Adrenal gland (tissue), 12 donors: ENCODE results near the gene TMC2. TPM values are rescaled to one million over a fixed set of nuclear protein-coding genes. Genes with fewer than 3 reads are reported as not detected.

Experiments
- DNase-seq, 7 donors: peaks; one replicate each; pipeline ENCODE4 v3.0.0-alpha.2; 2019 to 2020
- H3K27ac ChIP-seq, 5 donors: fragments of 200-600 bp; sonication (generic) in 4 of 5; 1 replicate in 3 of 5; 2 replicates in 2 of 5; pipeline versions ENCODE4 v1.5.1 to v1.8.0; 2016 to 2020; ENCODE audit warnings: mild to moderate bottlenecking in 1 of 5
- H3K27me3 ChIP-seq: fragments of 200-600 bp; 2 replicates; pipeline ENCODE4 v1.8.0; 2021
- H3K36me3 ChIP-seq, 2 donors: fragments of 200-600 bp; replicated peaks in 1 of 2; 1 replicate in 1 of 2; 2 replicates in 1 of 2; pipeline versions ENCODE4 v1.5.1 to v1.8.0; 2018 to 2022
- H3K4me1 ChIP-seq, 2 donors: fragments of 200-600 bp; replicated peaks in 1 of 2; 1 replicate in 1 of 2; 2 replicates in 1 of 2; pipeline versions ENCODE4 v1.5.1 to v1.8.0; 2018 to 2021
- H3K4me3 ChIP-seq, 4 donors: fragments of 200-600 bp; sonication (generic) in 3 of 4; one replicate each; pipeline ENCODE4 v1.5.1; 2016 to 2018
- H3K9me3 ChIP-seq, 3 donors: fragments of 200-600 bp; sonication (generic) in 1 of 3; replicated peaks in 1 of 3; 1 replicate in 2 of 3; 2 replicates in 1 of 3; pipeline versions ENCODE4 v1.5.1 to v1.8.0; 2016 to 2021
- POLR2A ChIP-seq, 2 donors: fragments of 450-650 bp; IDR thresholded peaks; one replicate each; pipeline ENCODE4 v1.6.1; 2017; ENCODE audit warnings: antibody characterized with exemption in 2 of 2, mild to moderate bottlenecking in 2 of 2, moderate library complexity in 1 of 2
- WGBS, 4 donors: extraction: QIAGEN DNeasy Blood & Tissue Kit in 2 of 4; methylation state at CpG; one replicate each; pipeline versions ENCODE4 v1.1.5 to v1.1.7; 2013 to 2017; 5-methylcytosine and 5-hydroxymethylcytosine counted together
- intact Hi-C, 2 donors: fragments of 100-400 bp; cut with DNase I; formaldehyde crosslinking; loops; one replicate each; pipeline versions ENCODE4 v1.14.1 to v1.15.0; 2022 to 2023
- polyA plus RNA-seq, 3 donors: library from polyadenylated mRNA; stranded (reverse); fragments of 200-250 nt in 2 of 3; fragments of 350-450 nt in 1 of 3; fragmentation: Illumina TruSeq in 1 of 3; extraction: RNeasy Lipid Tissue Mini Kit (QIAGEN cat#74804) in 1 of 3; gene quantifications; one replicate each; pipeline ENCODE4 v1.2.3, GENCODE V29; 2013 to 2014
- total RNA-seq, 9 donors: library from RNA; depleted of rRNA in 4 of 9; stranded (reverse); fragments of >200 nt in 4 of 9; fragments of 120-200 nt in 1 of 9; fragmentation: NEBNext Ultra II Directional in 1 of 9; extraction: Animal tissue kit (Norgen Biotek cat#: 25700) in 1 of 9; gene quantifications; one replicate each; pipeline versions ENCODE4 v1.1.0 to v1.2.4, GENCODE V29; 2013 to 2023
- TF ChIP-seq, protein P1 (sequence below), 6 experiments: fragments of 450-650 bp in 4 of 6; fragments of 200-600 bp in 2 of 6; sonication (generic) in 1 of 6; IDR thresholded peaks; 1 replicate in 5 of 6; 2 replicates in 1 of 6; pipeline versions ENCODE4 v1.5.1 to v1.8.0; 2016 to 2021; ENCODE audit warnings: antibody characterized with exemption in 6 of 6, mild to moderate bottlenecking in 2 of 6, moderate library complexity in 1 of 6
- donor health status: healthy with polysubstance abuse.
- donor health status: Bipolar disorder and iron deficiency.
- donor health status: DM: yes; HTN: yes; CAD: no.
- donor health status: DM: no; HTN: no; CAD: no.
- donor health status: DM: no; HTN: no; CAD: no.
- donor health status: DM: yes; HTN: yes; CAD: no.

TMC2 gene
- total and polyA plus RNA-seq, 12 donors, result 0.11 to 1.3 (median 0.42) TPM; not detected in 7

DNA sequence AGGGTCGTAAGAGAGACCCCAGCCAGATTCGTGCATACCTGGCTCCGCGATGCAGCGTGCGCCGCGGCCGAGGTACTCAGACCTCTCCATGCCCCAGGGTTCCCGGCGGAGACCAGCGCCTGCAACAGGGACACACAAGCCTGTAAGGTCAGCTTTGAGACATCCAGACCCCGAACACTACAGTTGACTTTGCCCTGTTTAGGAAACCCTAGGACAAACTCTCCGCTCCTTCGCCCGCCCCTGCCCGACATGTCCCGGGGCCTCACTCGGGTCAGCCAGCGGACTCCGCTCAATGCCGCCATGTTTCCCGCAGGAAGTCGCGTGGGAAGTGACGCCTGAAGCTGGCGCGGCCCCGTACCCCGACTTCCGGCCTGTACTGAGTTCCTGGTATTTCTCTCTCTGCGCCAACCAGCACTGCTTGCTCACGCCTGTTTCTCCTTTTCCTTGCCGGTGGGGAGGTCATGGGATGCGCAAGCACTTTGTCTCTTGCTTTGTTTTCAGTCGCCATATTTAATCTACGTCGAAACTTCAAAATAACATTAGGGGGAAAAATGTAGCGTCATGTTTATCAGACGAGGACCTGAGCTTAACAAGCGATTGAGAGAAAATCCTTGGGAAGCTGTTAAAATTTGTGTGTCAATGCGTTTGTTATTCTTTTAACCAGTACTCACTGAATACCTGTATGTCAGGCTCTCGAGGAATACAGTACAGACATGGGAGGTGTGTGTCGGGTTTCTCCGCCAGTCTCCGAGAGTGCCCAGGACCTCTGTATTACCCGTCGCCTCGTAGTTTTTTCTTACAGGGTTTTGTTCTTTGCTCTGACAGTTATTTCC, 127.7 kb downstream of the TMC2 start, which contains the start of gene IDH3B:
TSS of gene IDH3B (minus strand) at position 330 of the 833 bp plus-strand sequence. CDS start at position 302, 28 bp downstream.
- Histone ChIP-seq H3K4me1 (peaks cover 10 to 12% of the 10 kb centered on the region in 2 donors), H3K36me3 (peaks cover 0 to 34% of the 10 kb centered on the region in 2 donors), H3K27ac (peak within 1 kb of the TSS; percentile 75 to 91 (median 85)), H3K27me3 (no peaks in the 10 kb centered on the region), H3K9me3 (no peaks in the 10 kb centered on the region), H3K4me3 (peak within 1 kb of the TSS; percentile 38 to 80 (median 68))
- intact Hi-C loops, result no loop called here
- WGBS, 4 donors, result 4 to 14% (median 8%) methylated on average over 30 to 49 of the region's 49 CpGs
- peak; percentile 69 to 72 for TF ChIP-seq POLR2A (IDR thresholded peaks at IDR 0.05)
- TF ChIP-seq, protein P1, sequence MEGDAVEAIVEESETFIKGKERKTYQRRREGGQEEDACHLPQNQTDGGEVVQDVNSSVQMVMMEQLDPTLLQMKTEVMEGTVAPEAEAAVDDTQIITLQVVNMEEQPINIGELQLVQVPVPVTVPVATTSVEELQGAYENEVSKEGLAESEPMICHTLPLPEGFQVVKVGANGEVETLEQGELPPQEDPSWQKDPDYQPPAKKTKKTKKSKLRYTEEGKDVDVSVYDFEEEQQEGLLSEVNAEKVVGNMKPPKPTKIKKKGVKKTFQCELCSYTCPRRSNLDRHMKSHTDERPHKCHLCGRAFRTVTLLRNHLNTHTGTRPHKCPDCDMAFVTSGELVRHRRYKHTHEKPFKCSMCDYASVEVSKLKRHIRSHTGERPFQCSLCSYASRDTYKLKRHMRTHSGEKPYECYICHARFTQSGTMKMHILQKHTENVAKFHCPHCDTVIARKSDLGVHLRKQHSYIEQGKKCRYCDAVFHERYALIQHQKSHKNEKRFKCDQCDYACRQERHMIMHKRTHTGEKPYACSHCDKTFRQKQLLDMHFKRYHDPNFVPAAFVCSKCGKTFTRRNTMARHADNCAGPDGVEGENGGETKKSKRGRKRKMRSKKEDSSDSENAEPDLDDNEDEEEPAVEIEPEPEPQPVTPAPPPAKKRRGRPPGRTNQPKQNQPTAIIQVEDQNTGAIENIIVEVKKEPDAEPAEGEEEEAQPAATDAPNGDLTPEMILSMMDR (IDR thresholded peaks at IDR 0.05), result no peak
- DNase-seq, result peak; percentile 91 to 98 (median 94)

DNA sequence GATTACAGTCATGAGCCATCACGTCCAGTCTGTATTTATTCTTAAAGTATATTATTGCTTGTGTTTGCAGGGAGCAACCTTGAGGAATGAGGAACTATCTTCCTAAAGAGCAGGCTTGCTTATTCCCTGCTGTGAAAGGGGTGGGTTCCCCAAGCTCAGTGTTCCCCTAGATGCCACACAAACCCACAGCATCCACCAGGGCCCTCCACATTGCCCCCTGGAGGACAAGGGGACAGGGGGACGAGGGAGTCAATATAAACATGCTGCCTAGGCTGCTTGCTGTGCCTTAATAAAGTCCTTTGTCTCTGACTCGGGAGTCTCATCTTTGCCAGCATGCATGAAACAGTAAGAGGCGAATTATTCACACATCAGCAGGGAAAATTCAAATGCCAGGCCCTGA, 135.6 kb downstream of the TMC2 start:
- 19 to 30% (median 23%) methylated on average over 3 to 4 of the region's 4 CpGs for WGBS, 4 donors
- no peak overlapping the region for H3K27ac ChIP-seq
- TF ChIP-seq, protein P1 (IDR thresholded peaks at IDR 0.05), result no peak
- TF ChIP-seq POLR2A (IDR thresholded peaks at IDR 0.05), result no peak
- H3K4me1 ChIP-seq, result no peaks in the 10 kb centered on the region
- intact Hi-C loops, result no loop called here
- H3K4me3 ChIP-seq, result no peak overlapping the region
- DNase-seq, result no peak
- no peaks in the 10 kb centered on the region for H3K36me3 ChIP-seq
- no peaks in the 10 kb centered on the region for H3K9me3 ChIP-seq
- no peaks in the 10 kb centered on the region for H3K27me3 ChIP-seq

DNA sequence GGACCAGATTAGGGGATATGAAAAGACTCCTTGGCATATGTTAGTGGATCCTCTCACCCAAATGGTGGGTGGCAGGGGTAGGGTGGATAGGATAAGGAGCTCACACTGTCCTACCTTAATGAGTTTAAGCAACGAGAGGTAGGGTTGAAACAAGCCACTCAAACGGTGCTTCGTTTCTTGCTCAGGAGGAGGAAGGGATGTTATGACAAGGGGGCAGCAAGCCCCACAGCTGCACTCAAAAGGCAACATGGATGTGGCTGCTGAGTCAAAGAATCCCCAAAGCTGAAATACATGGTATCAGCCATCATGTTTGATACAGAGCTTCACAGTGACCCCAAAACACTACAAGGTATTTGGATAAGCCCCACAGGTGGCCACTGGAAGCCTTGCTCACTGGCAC, 136.1 kb downstream of the TMC2 start:
- intact Hi-C loops, result no loop called here
- 57 to 79% (median 65%) methylated on average over 3 of the region's 3 CpGs for WGBS, 4 donors

DNA sequence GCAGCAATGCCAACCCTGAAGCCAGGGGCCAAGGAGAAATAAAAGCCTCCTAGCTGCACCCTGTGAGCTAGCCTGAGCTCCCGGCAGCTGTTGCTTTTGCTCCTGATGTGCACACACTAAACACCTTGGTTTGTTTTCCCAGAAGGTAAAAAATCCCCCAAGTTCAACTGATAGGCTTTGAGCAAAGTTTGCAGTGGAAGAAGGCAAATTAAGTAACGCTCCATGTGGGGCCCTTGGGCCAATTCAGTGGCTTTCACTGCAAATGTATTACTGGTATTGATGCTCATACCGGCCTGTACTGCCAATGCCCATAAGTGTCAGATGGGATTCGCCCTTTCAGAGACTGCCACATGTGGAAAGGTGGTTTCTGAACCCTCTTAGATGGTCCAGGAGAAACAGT, 137.1 kb downstream of the TMC2 start:
- TF ChIP-seq, protein P1 (IDR thresholded peaks at IDR 0.05), result no peak
- no peak for TF ChIP-seq POLR2A (IDR thresholded peaks at IDR 0.05)
- no peaks in the 10 kb centered on the region for H3K27me3 ChIP-seq
- H3K4me3 ChIP-seq, result no peak overlapping the region
- H3K9me3 ChIP-seq, result no peaks in the 10 kb centered on the region
- no peaks in the 10 kb centered on the region for H3K36me3 ChIP-seq
- H3K4me1 ChIP-seq, result no peaks in the 10 kb centered on the region
- 79 to 89% (median 85%) methylated on average over 3 to 4 of the region's 4 CpGs for WGBS, 4 donors
- intact Hi-C loops, result no loop called here
- DNase-seq, result no peak
- no peak overlapping the region for H3K27ac ChIP-seq

More for the DNA sequence above, 136.1 kb downstream of the TMC2 start:
- Histone ChIP-seq H3K27ac (no peak overlapping the region), H3K4me3 (no peak overlapping the region), H3K9me3 (no peaks in the 10 kb centered on the region), H3K36me3 (no peaks in the 10 kb centered on the region), H3K27me3 (no peaks in the 10 kb centered on the region), H3K4me1 (no peaks in the 10 kb centered on the region)
- TF ChIP-seq, protein P1 (IDR thresholded peaks at IDR 0.05), result no peak
- no peak for TF ChIP-seq POLR2A (IDR thresholded peaks at IDR 0.05)
- no peak for DNase-seq
